Measurements from ENCODE around the gene ZHX3. TPM values are rescaled to one million over a fixed set of nuclear protein-coding genes. Genes with fewer than 3 reads are reported as not detected.

ZHX3 gene
- total and polyA plus RNA-seq, 2 donors (not counting 1 experiment from before 2014, with no cell fraction given) = 4.3 to 22.2 TPM

DNA sequence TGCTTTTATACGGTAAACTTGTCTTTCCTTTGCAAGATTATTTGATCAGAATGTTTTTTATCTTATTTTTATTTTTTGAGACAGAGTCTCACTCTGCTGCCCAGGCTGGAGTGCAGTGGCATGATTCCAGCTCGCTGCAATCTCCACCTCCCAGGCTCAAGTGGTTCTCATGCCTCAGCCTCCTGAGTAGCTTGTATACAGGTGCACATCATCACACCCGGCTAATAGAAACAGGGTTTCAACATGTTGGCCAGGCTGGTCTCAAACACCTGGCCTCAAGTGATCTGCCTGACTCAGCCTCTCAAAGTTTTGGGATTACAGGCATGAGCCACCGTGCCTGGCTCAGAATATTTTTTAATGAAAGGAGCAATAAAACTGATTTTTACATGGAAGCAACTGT lies 14.2 kb upstream of the ZHX3 start:
- CTCF ChIA-PET = no interaction called here
- 97% methylated on average over 3 of the region's 4 CpGs for WGBS (ENCODE audit: insufficient coverage)

DNA sequence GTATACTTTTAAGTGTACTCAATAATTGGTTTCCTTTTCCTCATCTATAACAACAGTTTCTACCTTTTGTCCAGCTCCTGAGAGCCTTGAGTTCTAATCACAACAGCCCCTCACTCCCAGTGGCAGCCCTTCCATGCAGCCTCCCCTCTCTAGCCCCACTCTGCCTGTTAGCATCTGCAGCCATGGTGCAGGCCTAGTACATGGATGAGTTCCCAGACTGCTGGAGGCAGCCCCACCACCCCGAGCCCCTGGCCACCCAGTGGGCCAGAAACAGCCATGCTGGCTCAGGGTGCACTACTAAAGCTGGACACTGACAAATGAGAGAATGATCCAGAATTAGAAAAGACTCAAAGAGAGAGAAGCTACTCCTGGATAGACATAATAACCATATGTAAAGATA lies 13.4 kb upstream of the ZHX3 start:
- ChIA-PET CTCF (interaction anchor here (1.0 to 3.0 kb wide), 4 partner anchors 8 to 339 kb away, joined by 3 to 21 read pairs (median 6); partner anchors contain the start of gene LPIN3), POLR2A (no interaction called here)
- no peak overlapping the region for H3K9ac ChIP-seq (ENCODE audit: low read length)
- no peaks in the 10 kb centered on the region for H3K36me3 ChIP-seq (replicated peaks in 1 of 2; ENCODE audit: control extremely low read depth in 1 of 2, control insufficient read depth in 1 of 2, extremely low read depth in 1 of 2, insufficient read depth in 2 of 2, low read length in 1 of 2)
- no peaks in the 10 kb centered on the region for H4K20me1 ChIP-seq (ENCODE audit: control insufficient read depth, insufficient read depth, low read length, poor library complexity, severe bottlenecking)
- H2AFZ ChIP-seq (ENCODE audit: insufficient read depth, low read depth, low read length, poor library complexity, severe bottlenecking) = no peak overlapping the region
- H3K27me3 ChIP-seq (replicated peaks in 1 of 4; ENCODE audit: control extremely low read depth in 1 of 4, control insufficient read depth in 3 of 4, insufficient read depth in 4 of 4, low read length in 3 of 4) = peaks cover 0 to 12% (median 2%) of the 10 kb centered on the region in 4 experiments
- H3K4me3 ChIP-seq (ENCODE audit: control extremely low read depth in 1 of 5, extremely low read depth in 1 of 5, insufficient read depth in 1 of 5, low read depth in 2 of 5, low read length in 4 of 5) = no peak overlapping the region
- WGBS (ENCODE audit: insufficient coverage) = 100% methylated on average over 1 of the region's 1 CpG
- no peak overlapping the region for H3K4me2 ChIP-seq (replicated peaks; ENCODE audit: low read depth, low read length, poor library complexity, severe bottlenecking)
- H3K9me3 Mint-ChIP-seq (ENCODE audit: insufficient read depth) = no peaks in the 10 kb centered on the region
- peaks cover 9% of the 10 kb centered on the region for H3K27me3 Mint-ChIP-seq
- TF ChIP-seq, protein P1, sequence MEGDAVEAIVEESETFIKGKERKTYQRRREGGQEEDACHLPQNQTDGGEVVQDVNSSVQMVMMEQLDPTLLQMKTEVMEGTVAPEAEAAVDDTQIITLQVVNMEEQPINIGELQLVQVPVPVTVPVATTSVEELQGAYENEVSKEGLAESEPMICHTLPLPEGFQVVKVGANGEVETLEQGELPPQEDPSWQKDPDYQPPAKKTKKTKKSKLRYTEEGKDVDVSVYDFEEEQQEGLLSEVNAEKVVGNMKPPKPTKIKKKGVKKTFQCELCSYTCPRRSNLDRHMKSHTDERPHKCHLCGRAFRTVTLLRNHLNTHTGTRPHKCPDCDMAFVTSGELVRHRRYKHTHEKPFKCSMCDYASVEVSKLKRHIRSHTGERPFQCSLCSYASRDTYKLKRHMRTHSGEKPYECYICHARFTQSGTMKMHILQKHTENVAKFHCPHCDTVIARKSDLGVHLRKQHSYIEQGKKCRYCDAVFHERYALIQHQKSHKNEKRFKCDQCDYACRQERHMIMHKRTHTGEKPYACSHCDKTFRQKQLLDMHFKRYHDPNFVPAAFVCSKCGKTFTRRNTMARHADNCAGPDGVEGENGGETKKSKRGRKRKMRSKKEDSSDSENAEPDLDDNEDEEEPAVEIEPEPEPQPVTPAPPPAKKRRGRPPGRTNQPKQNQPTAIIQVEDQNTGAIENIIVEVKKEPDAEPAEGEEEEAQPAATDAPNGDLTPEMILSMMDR (IDR thresholded peaks at IDR 0.05) = no peak
- TF ChIP-seq EZH2 (IDR thresholded peaks at IDR 0.05; ENCODE audit: borderline replicate concordance, insufficient read depth, low read depth, low read length, poor library complexity, severe bottlenecking) = no peak
- intact Hi-C loops (cut with micrococcal nuclease) = no loop called here
- H3K79me2 ChIP-seq (ENCODE audit: control insufficient read depth, insufficient read depth, low read length) = no peaks in the 10 kb centered on the region
- peaks cover 12 to 13% of the 10 kb centered on the region in 2 donors for H3K4me1 ChIP-seq (ENCODE audit: control insufficient read depth in 2 of 2, insufficient read depth in 2 of 2, low read length in 2 of 2)
- no peak overlapping the region for H3K27ac Mint-ChIP-seq
- ATAC-seq (ENCODE audit: low read depth) (no peak), DNase-seq (no peak)
- H3K9me3 ChIP-seq (ENCODE audit: control extremely low read depth in 1 of 3, control insufficient read depth in 2 of 3, insufficient read depth in 1 of 3, low read length in 2 of 3) = no peaks in the 10 kb centered on the region
- no peak overlapping the region for H3K27ac ChIP-seq (ENCODE audit: low read length in 2 of 2)
- H3K4me1 Mint-ChIP-seq = peaks cover 13% of the 10 kb centered on the region
- H3K4me3 Mint-ChIP-seq = no peak overlapping the region

More for the DNA sequence above, 14.2 kb upstream of the ZHX3 start:
- intact Hi-C loops (cut with micrococcal nuclease) = no loop called here
- DNase-seq = no peak
- no peak for ATAC-seq (ENCODE audit: low read depth)
- H3K9me3 Mint-ChIP-seq (ENCODE audit: insufficient read depth) = no peaks in the 10 kb centered on the region
- Histone ChIP-seq H4K20me1 (ENCODE audit: control insufficient read depth, insufficient read depth, low read length, poor library complexity, severe bottlenecking) (no peaks in the 10 kb centered on the region), H3K79me2 (ENCODE audit: control insufficient read depth, insufficient read depth, low read length) (no peaks in the 10 kb centered on the region), H3K9me3 (ENCODE audit: control extremely low read depth in 1 of 3, control insufficient read depth in 2 of 3, insufficient read depth in 1 of 3, low read length in 2 of 3) (no peaks in the 10 kb centered on the region), H3K4me2 (replicated peaks; ENCODE audit: low read depth, low read length, poor library complexity, severe bottlenecking) (no peak overlapping the region), H3K4me1 (ENCODE audit: control insufficient read depth in 2 of 2, insufficient read depth in 2 of 2, low read length in 2 of 2) (peaks cover 12 to 13% of the 10 kb centered on the region in 2 donors), H3K4me3 (ENCODE audit: control extremely low read depth in 1 of 5, extremely low read depth in 1 of 5, insufficient read depth in 1 of 5, low read depth in 2 of 5, low read length in 4 of 5) (no peak overlapping the region), H3K9ac (ENCODE audit: low read length) (no peak overlapping the region), H3K27me3 (replicated peaks in 1 of 4; ENCODE audit: control extremely low read depth in 1 of 4, control insufficient read depth in 3 of 4, insufficient read depth in 4 of 4, low read length in 3 of 4) (peaks cover 0 to 13% (median 2%) of the 10 kb centered on the region in 4 experiments), H3K27ac (ENCODE audit: low read length in 2 of 2) (no peak overlapping the region), H3K36me3 (replicated peaks in 1 of 2; ENCODE audit: control extremely low read depth in 1 of 2, control insufficient read depth in 1 of 2, extremely low read depth in 1 of 2, insufficient read depth in 2 of 2, low read length in 1 of 2) (no peaks in the 10 kb centered on the region), H2AFZ (ENCODE audit: insufficient read depth, low read depth, low read length, poor library complexity, severe bottlenecking) (no peak overlapping the region)
- TF ChIP-seq EZH2 (IDR thresholded peaks at IDR 0.05; ENCODE audit: borderline replicate concordance, insufficient read depth, low read depth, low read length, poor library complexity, severe bottlenecking) = no peak
- TF ChIP-seq, protein P1 (IDR thresholded peaks at IDR 0.05) = no peak
- peaks cover 9% of the 10 kb centered on the region for H3K27me3 Mint-ChIP-seq
- no peak overlapping the region for H3K4me3 Mint-ChIP-seq
- peaks cover 13% of the 10 kb centered on the region for H3K4me1 Mint-ChIP-seq
- H3K27ac Mint-ChIP-seq = no peak overlapping the region
- POLR2A ChIA-PET = no interaction called here

Data from B cell (primary cell).